Measurements from ENCODE around the gene MYO5B.

DNA sequence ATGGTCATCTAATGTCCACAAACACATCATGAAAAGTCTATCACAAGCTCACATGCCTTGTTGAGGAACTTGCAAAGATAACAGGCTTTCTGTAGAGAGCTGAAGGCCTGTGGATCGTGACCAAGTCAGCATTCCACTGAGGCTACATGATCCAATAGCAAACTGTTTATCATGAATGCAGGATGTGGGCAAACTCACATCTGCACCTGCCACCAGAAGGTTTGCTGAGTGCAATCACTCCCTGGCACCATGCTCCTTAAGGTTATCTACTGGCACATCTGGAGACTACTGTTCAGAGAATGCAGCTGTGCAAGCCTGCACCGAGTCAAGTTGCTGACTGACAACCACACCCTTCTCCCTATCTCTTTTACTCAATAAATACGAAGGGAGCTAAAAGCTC lies 314.3 kb downstream of the MYO5B start:
- TF ChIP-seq, protein P1, sequence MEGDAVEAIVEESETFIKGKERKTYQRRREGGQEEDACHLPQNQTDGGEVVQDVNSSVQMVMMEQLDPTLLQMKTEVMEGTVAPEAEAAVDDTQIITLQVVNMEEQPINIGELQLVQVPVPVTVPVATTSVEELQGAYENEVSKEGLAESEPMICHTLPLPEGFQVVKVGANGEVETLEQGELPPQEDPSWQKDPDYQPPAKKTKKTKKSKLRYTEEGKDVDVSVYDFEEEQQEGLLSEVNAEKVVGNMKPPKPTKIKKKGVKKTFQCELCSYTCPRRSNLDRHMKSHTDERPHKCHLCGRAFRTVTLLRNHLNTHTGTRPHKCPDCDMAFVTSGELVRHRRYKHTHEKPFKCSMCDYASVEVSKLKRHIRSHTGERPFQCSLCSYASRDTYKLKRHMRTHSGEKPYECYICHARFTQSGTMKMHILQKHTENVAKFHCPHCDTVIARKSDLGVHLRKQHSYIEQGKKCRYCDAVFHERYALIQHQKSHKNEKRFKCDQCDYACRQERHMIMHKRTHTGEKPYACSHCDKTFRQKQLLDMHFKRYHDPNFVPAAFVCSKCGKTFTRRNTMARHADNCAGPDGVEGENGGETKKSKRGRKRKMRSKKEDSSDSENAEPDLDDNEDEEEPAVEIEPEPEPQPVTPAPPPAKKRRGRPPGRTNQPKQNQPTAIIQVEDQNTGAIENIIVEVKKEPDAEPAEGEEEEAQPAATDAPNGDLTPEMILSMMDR (IDR thresholded peaks at IDR 0.05), result no peak
- no peak for TF ChIP-seq POLR2A (IDR thresholded peaks at IDR 0.05)

Measured in Peyer's patch (tissue), 4 donors.